Prostate gland (tissue), 2 donors: Measurements from ENCODE around the gene SEL1L3. TPM values are rescaled to one million over a fixed set of nuclear protein-coding genes. Genes with fewer than 3 reads are reported as not detected.

Experiments
- DNase-seq: peaks from one replicate; pipeline ENCODE4 v3.0.0-alpha.2; 2019; ENCODE audit warnings: low spot score
- H3K27ac ChIP-seq, 2 donors: fragments of 200-600 bp; sonication (generic); 2 replicates each; pipeline ENCODE4 v1.5.1; 2017 to 2019
- H3K27me3 ChIP-seq: fragments of 200-600 bp; sonication (generic); replicated peaks from 2 replicates; pipeline ENCODE4 v1.5.1; 2019; ENCODE audit not compliant: insufficient read depth
- H3K36me3 ChIP-seq, 2 donors: fragments of 200-600 bp; sonication (generic); 1 replicate in 1 of 2; 2 replicates in 1 of 2; pipeline versions ENCODE4 v1.5.1 to v1.8.1; 2017 to 2019
- H3K4me1 ChIP-seq: fragments of 200-600 bp; sonication (generic); replicated peaks from 2 replicates; pipeline ENCODE4 v1.5.1; 2019
- H3K4me3 ChIP-seq, 2 donors: fragments of 200-600 bp; sonication (generic); 2 replicates each; pipeline ENCODE4 v1.5.1; 2017 to 2019
- H3K9me3 ChIP-seq: fragments of 200-600 bp; sonication (generic); 2 replicates; pipeline ENCODE4 v1.5.1; 2017
- CTCF ChIP-seq, 4 experiments: fragments of 200-600 bp in 2 of 4; fragments of 450-650 bp in 2 of 4; sonication (generic) in 2 of 4; IDR thresholded peaks; 1 replicate in 3 of 4; 2 replicates in 1 of 4; pipeline ENCODE4 v1.5.1; 2016 to 2019; ENCODE audit warnings: antibody characterized with exemption in 4 of 4, mild to moderate bottlenecking in 2 of 4, moderate library complexity in 2 of 4
- POLR2A ChIP-seq: fragments of 450-650 bp; IDR thresholded peaks from one replicate; pipeline ENCODE4 v1.6.1; 2016; ENCODE audit warnings: antibody characterized with exemption, mild to moderate bottlenecking
- POLR2AphosphoS5 ChIP-seq: sonication (generic); formaldehyde crosslinking; IDR thresholded peaks from one replicate; pipeline ENCODE4 v1.6.1; 2017; ENCODE audit warnings: antibody characterized with exemption
- WGBS: methylation state at CpG from one replicate; pipeline ENCODE4 v1.1.5; 2018; 5-methylcytosine and 5-hydroxymethylcytosine counted together
- intact Hi-C: fragments of 100-400 bp; cut with DNase I; formaldehyde crosslinking; loops from one replicate; pipeline ENCODE4 v1.14.2; 2022
- total RNA-seq, 2 donors: library from RNA; depleted of rRNA; stranded (reverse); fragments of >200 nt; gene quantifications; one replicate each; pipeline ENCODE4 v1.1.0, GENCODE V29; 2016

Gene SEL1L3
- total RNA-seq, 2 donors from 2014 or later: 22.2 to 26.1 TPM

GRCh38 chr4:25799522-25799921 lies 63.3 kb downstream of the SEL1L3 start:
- H3K36me3 ChIP-seq: no peaks in the 10 kb centered on the region
- no peaks in the 10 kb centered on the region for H3K4me1 ChIP-seq
- H3K27me3 ChIP-seq: no peaks in the 10 kb centered on the region
- TF ChIP-seq POLR2A: no peak
- no peaks in the 10 kb centered on the region for H3K9me3 ChIP-seq
- intact Hi-C loops: no loop called here
- no peak overlapping the region for H3K4me3 ChIP-seq
- DNase-seq: no peak
- no peak overlapping the region for H3K27ac ChIP-seq
- WGBS: 90% methylated on average over 5 of the region's 5 CpGs

- 55% methylated on average over 8 of the region's 8 CpGs for WGBS
- TF ChIP-seq CTCF (IDR thresholded peaks at IDR 0.05) (no peak), POLR2AphosphoS5 (no peak), POLR2A (no peak)
- intact Hi-C loops: no loop called here
- Histone ChIP-seq H3K4me1 (no peaks in the 10 kb centered on the region), H3K27me3 (no peaks in the 10 kb centered on the region), H3K4me3 (no peak overlapping the region), H3K9me3 (no peaks in the 10 kb centered on the region), H3K36me3 (no peaks in the 10 kb centered on the region), H3K27ac (no peak overlapping the region)
- DNase-seq: no peak
Measured at GRCh38 chr4:25797136-25797535, 65.7 kb downstream of the SEL1L3 start.

- no peak for DNase-seq
- Histone ChIP-seq H3K9me3 (no peaks in the 10 kb centered on the region), H3K27me3 (no peaks in the 10 kb centered on the region), H3K36me3 (no peaks in the 10 kb centered on the region), H3K4me1 (no peaks in the 10 kb centered on the region), H3K27ac (no peak overlapping the region), H3K4me3 (no peak overlapping the region)
- WGBS: 73% methylated on average over 12 of the region's 12 CpGs
- intact Hi-C loops: no loop called here
- TF ChIP-seq CTCF (IDR thresholded peaks at IDR 0.05) (no peak), POLR2AphosphoS5 (no peak), POLR2A (no peak)
Measured at GRCh38 chr4:25795566-25796454, 67.0 kb downstream of the SEL1L3 start.

GRCh38 chr4:25795091-25795490 lies 67.7 kb downstream of the SEL1L3 start:
- no peaks in the 10 kb centered on the region for H3K27me3 ChIP-seq
- TF ChIP-seq CTCF (IDR thresholded peaks at IDR 0.05) (no peak), POLR2A (no peak), POLR2AphosphoS5 (no peak)
- no peaks in the 10 kb centered on the region for H3K9me3 ChIP-seq
- H3K27ac ChIP-seq: no peak overlapping the region
- DNase-seq: no peak
- H3K36me3 ChIP-seq: no peaks in the 10 kb centered on the region
- intact Hi-C loops: no loop called here
- H3K4me1 ChIP-seq: no peaks in the 10 kb centered on the region
- 99% methylated on average over 4 of the region's 4 CpGs for WGBS
- H3K4me3 ChIP-seq: no peak overlapping the region

GRCh38 chr4:25792876-25793275 lies 69.9 kb downstream of the SEL1L3 start:
- H3K36me3 ChIP-seq: no peaks in the 10 kb centered on the region
- no peak overlapping the region for H3K27ac ChIP-seq
- intact Hi-C loops: no loop called here
- H3K27me3 ChIP-seq: no peaks in the 10 kb centered on the region
- no peaks in the 10 kb centered on the region for H3K9me3 ChIP-seq
- DNase-seq: no peak
- TF ChIP-seq POLR2AphosphoS5 (no peak), CTCF (IDR thresholded peaks at IDR 0.05) (no peak), POLR2A (no peak)
- no peak overlapping the region for H3K4me3 ChIP-seq
- WGBS: 100% methylated on average over 4 of the region's 4 CpGs
- H3K4me1 ChIP-seq: no peaks in the 10 kb centered on the region
